Brain microvascular endothelial cell (primary cell): ENCODE results near the gene EML5.

Source experiments
- DNase-seq: peaks from one replicate; pipeline ENCODE4 v3.0.0-alpha.2; 2020
- H3K27ac ChIP-seq: fragments of 250-450 bp; sonication (Bioruptor Pico); 2 replicates; pipeline ENCODE4 v1.5.1; 2020; ENCODE audit warnings: mild to moderate bottlenecking, moderate library complexity
- H3K27me3 ChIP-seq: fragments of 250-450 bp; sonication (Bioruptor Pico); replicated peaks from 2 replicates; pipeline ENCODE4 v1.5.1; 2020; ENCODE audit warnings: mild to moderate bottlenecking
- H3K36me3 ChIP-seq: fragments of 250-450 bp; sonication (Bioruptor Pico); replicated peaks from 2 replicates; pipeline ENCODE4 v1.5.1; 2020; ENCODE audit warnings: mild to moderate bottlenecking
- H3K4me3 ChIP-seq: 2 replicates; pipeline ENCODE4 v1.5.1; 2011; ENCODE audit warnings: low read depth, mild to moderate bottlenecking, control low read depth, low read length, moderate library complexity
- in situ Hi-C: cut with HindIII; loops from 2 replicates; pipeline ENCODE4 v1.10.0; 2017; ENCODE audit warnings: low sequenced_read_pairs, low pct_ligation_motif_present
- TF ChIP-seq, protein P1 (sequence below): IDR thresholded peaks from 2 replicates; pipeline ENCODE4 v1.5.1; 2011; ENCODE audit warnings: low read depth, mild to moderate bottlenecking, moderate library complexity, low read length, control low read depth, inconsistent platforms; ENCODE audit errors: missing control alignments

EML5 gene

DNA sequence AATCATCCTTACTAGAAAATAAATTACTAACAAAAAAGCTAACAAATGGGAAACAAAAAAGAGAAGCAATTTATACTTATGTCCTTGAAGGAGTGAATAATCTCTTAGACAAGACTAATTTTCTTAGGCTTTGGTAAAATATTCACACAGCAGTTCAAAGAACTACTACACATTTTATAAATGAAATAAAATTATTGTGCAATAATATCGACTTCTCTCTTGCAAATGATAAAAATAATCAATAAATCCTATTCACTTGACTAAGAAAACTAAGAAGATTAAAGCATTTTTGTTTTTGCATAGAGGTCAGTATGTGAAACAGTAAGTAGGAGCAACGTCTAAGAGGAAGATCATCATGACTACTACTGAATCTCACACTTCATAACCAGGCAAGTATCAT is 82.0 kb downstream of the EML5 start:
- in situ Hi-C loops = no loop called here
- Histone ChIP-seq H3K4me3 (no peak overlapping the region), H3K36me3 (no peaks in the 10 kb centered on the region), H3K27ac (no peak overlapping the region), H3K27me3 (no peaks in the 10 kb centered on the region)
- TF ChIP-seq, protein P1, sequence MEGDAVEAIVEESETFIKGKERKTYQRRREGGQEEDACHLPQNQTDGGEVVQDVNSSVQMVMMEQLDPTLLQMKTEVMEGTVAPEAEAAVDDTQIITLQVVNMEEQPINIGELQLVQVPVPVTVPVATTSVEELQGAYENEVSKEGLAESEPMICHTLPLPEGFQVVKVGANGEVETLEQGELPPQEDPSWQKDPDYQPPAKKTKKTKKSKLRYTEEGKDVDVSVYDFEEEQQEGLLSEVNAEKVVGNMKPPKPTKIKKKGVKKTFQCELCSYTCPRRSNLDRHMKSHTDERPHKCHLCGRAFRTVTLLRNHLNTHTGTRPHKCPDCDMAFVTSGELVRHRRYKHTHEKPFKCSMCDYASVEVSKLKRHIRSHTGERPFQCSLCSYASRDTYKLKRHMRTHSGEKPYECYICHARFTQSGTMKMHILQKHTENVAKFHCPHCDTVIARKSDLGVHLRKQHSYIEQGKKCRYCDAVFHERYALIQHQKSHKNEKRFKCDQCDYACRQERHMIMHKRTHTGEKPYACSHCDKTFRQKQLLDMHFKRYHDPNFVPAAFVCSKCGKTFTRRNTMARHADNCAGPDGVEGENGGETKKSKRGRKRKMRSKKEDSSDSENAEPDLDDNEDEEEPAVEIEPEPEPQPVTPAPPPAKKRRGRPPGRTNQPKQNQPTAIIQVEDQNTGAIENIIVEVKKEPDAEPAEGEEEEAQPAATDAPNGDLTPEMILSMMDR = no peak
- no peak for DNase-seq

DNA sequence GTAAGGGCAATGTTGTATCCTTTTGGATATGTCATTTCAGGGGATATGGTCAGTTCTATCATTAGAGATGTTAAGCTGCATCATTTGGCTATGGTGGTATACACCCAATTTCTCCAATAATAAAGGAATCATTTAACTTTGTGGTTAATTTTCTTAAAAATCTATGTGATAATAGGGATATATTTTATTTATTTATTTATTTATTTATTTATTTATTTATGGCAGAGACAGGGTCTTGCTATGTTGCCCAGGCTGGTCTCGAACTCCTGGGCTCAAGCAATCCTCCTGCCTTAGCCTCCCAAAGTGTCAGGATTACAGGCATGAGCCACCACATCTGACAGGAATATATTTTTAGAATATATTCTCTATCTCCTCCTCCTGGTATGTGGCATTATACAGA is 85.7 kb downstream of the EML5 start:
- Histone ChIP-seq H3K4me3 (no peak overlapping the region), H3K27ac (no peak overlapping the region), H3K36me3 (no peaks in the 10 kb centered on the region), H3K27me3 (no peaks in the 10 kb centered on the region)
- in situ Hi-C loops = no loop called here
- DNase-seq = no peak
- TF ChIP-seq, protein P1 = no peak

DNA sequence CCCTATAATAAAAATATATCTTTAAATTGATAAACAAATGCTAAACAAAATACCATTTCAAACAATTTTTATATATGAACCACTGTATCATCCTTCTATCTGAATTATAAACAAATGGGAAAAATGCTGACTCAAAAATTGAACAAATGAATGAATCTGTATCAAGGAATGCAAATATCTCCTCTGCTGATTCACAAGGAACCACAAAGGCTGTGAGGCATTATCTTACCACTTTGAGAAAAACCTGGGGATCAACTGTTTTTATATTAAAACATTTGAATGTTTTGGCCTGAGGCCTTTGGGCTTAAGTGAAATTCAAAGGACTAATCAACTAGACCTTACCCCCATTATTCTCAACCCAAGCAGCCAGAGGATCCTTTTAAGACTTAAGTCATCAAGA is 86.3 kb downstream of the EML5 start:
- Histone ChIP-seq H3K4me3 (no peak overlapping the region), H3K36me3 (no peaks in the 10 kb centered on the region), H3K27ac (no peak overlapping the region), H3K27me3 (no peaks in the 10 kb centered on the region)
- DNase-seq = peak; percentile 5
- TF ChIP-seq, protein P1 = no peak
- in situ Hi-C loops = no loop called here

DNA sequence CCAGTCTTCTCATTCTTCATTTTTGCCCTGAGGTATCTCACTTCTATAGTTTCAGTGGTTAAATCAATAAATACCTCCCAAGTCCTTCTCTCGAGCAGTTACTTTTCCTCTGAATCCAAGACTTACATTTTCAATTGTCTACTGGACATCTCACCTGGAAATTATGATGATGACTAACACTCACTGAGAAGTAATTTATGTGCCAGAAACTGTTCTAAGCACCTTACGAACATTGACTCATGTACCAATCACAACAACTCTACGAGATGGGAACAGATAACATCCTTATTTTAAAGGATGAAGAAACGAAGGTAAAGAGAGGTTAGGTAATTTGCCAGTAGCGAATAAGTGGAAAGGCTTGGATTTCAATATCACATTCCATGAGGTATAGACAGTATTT is 94.1 kb downstream of the EML5 start:
- Histone ChIP-seq H3K36me3 (no peaks in the 10 kb centered on the region), H3K4me3 (no peak overlapping the region), H3K27ac (no peak overlapping the region), H3K27me3 (no peaks in the 10 kb centered on the region)
- DNase-seq = no peak
- TF ChIP-seq, protein P1 = no peak
- in situ Hi-C loops = no loop called here

DNA sequence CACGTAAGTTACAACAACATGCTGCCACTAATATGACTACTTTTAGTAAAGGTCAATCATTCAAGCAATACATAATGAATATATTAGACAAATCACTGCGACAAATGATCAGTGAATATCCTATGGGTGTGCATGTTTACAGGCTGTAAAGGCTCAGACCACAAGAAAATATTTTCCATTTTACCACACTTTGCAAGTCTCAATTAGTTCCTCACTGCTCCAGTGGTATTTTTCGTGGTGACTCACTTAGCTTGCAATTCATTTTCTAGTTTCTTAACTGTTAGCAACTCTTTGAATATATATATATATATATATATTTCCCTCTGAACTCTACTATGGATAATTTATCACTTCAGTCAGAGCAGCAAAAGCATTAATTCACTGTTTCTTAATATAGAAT is 96.9 kb downstream of the EML5 start:
- H3K36me3 ChIP-seq = no peaks in the 10 kb centered on the region
- in situ Hi-C loops = no loop called here
- no peak for DNase-seq
- H3K27ac ChIP-seq = no peak overlapping the region
- TF ChIP-seq, protein P1 = no peak
- no peaks in the 10 kb centered on the region for H3K27me3 ChIP-seq
- H3K4me3 ChIP-seq = no peak overlapping the region

DNA sequence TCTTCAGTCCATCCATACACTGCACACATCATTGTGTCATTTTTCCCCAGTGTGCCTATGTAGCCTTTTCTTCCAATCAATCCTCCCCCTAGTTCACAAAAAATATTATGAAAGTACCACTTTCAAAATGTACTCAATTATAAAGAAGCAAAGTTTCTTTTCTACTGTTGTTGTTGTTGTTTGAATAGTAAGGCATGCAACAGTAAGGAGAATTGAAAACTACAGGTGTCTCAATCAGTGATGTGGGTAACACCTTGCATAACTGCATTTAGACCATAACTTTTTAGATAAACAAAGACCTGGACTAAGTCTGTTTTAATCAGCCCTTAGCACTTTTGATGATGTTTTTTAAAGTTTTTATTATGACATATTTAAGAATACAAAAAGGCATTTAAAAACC is 104.4 kb downstream of the EML5 start:
- in situ Hi-C loops = no loop called here
- Histone ChIP-seq H3K27ac (no peak overlapping the region), H3K27me3 (no peaks in the 10 kb centered on the region), H3K4me3 (no peak overlapping the region), H3K36me3 (no peaks in the 10 kb centered on the region)
- no peak for DNase-seq
- TF ChIP-seq, protein P1 = no peak
